GM18505 (cell line): ENCODE measurements around the gene ALOX15.
"Not testable (repeated sequence)": the region's sequence is repeated elsewhere in the genome, so short reads cannot be mapped to it uniquely, and the experiment has no call there.

Experiments used
- ATAC-seq: cut with Tn5 transposase; IDR thresholded peaks from one replicate; pipeline ENCODE4 v1.9.1; 2021; ENCODE audit not compliant: unreplicated experiment
- POLR2A ChIP-seq: IDR thresholded peaks from 4 replicates; pipeline ENCODE4 v1.6.1; 2011; ENCODE audit warnings: borderline replicate concordance; ENCODE audit not compliant: insufficient read depth, insufficient read length; ENCODE audit errors: extremely low read depth

Gene ALOX15, protein sequence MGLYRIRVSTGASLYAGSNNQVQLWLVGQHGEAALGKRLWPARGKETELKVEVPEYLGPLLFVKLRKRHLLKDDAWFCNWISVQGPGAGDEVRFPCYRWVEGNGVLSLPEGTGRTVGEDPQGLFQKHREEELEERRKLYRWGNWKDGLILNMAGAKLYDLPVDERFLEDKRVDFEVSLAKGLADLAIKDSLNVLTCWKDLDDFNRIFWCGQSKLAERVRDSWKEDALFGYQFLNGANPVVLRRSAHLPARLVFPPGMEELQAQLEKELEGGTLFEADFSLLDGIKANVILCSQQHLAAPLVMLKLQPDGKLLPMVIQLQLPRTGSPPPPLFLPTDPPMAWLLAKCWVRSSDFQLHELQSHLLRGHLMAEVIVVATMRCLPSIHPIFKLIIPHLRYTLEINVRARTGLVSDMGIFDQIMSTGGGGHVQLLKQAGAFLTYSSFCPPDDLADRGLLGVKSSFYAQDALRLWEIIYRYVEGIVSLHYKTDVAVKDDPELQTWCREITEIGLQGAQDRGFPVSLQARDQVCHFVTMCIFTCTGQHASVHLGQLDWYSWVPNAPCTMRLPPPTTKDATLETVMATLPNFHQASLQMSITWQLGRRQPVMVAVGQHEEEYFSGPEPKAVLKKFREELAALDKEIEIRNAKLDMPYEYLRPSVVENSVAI

DNA sequence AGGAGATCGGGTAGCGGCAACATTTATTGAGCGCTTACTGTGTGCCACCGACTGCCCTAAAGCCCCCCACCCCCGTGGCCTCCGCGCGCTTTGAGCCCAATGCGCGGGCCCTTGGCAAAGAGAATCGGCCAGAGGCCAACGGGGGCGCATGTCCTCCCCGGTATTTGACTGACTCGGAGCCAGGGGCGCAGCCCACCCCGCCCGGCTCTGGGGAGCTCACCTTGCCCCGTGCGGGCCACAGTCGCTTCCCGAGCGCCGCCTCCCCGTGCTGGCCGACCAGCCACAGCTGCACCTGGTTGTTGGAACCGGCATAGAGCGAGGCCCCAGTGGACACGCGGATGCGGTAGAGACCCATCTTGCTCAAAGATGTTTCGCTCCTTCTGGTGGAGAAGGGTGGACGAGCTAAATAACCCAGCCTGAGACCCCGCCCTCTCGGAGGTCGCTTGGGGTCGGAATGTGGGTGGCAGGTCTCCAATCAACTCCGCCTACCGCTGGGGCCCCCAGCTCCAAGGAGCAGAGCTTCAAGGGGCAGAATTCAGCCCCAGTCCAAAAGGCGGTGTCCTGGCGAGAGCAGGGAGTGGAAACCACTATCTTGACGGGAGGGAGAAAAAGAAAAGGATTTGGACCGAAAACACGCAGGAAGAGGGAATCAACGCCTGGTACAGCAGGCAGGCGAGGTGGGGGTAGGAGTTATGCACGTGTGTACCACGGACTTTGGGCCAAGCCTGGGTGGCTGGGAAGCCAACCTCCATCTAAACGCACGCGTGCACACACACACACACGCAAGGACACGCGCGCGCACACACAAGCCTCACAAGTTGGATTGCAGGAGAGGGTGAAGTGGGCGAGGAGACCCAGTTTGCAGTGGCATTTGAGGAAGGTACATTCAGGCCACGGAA is at the start of gene ALOX15:
Gene ALOX15 (minus strand): TSS at position 382 of the 899 bp plus-strand sequence. CDS start 27 bp downstream, at position 355.
- ATAC-seq, result no peak
- no peak for TF ChIP-seq POLR2A

DNA sequence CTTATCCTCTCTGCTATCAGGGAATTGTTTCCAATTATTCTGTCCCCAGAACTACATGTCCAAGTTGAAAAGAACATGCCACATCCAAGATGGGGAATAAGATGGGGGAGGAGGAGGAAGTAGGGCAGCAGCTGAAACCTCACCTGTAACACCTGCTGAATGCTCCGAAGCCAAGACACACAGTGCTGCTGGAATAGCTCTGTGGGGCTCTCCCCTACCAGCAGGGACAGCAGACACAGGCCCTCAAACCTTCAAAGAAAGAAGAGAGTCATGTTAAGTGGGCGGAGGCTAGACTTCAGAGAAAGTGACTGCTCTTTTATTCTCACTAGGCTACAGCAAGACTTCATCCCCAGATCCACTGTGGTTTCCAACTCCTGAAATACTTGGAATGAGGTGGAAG is 49.3 kb upstream of the ALOX15 start:
- ATAC-seq, result no peak
- no peak for TF ChIP-seq POLR2A

DNA sequence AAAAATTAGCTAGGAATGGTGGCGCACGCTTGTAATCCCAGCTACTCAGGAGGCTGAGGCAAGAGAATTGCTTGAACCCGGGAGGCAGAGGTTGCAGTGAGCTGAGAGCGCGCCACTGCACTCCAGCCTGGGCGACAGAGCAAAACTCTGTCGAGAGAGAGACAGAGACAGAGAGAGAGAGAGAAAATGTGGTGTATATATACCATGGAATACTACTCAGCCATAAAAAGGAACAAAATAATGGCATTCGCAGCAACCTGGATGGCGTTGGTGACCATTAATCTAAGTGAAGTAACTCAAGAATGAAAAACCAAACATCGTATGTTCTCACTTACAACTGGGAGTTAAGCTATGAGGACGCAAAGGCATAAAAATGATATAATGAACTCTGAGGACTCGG is 48.4 kb upstream of the ALOX15 start:
- ATAC-seq, result not testable (repeated sequence)

DNA sequence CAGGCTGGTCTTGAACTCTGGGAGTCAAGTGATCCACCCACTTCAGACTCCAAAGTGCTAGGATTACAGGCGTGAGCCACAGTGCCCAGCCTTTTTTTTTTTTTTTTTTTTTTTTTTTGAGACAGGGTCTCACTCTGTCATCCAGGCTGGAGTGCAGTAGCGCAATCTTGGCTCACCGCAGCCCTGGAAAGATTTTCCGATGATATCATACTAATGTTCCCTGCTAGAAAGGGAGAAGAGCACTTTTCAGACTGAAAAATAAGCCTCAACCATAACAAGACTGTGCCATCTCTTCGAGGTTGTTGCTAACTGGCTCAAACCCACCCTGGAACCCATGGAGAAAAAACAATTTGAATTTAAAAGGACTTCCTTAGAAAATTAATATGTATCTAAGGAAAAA is 42.3 kb upstream of the ALOX15 start:
- ATAC-seq, result not testable (repeated sequence)

DNA sequence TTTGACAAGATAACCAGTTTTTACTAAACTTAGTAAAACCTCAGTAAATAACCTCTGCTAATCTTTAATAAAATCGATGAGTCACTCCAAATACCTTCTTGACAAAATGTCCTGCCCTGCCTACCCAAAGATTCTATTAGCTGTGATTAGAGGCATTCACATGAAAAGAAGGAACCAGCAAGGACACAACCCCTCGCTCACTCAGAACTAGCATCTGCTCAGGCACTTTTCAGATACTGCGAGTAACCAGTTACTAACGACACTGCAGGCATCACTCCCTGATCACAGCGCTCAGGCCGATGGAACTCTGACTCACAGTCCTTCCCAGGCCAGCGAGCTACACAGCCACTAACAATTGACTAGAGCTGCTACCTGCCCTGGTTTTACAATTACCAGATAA is 38.2 kb upstream of the ALOX15 start:
- TF ChIP-seq POLR2A, result no peak
- no peak for ATAC-seq

DNA sequence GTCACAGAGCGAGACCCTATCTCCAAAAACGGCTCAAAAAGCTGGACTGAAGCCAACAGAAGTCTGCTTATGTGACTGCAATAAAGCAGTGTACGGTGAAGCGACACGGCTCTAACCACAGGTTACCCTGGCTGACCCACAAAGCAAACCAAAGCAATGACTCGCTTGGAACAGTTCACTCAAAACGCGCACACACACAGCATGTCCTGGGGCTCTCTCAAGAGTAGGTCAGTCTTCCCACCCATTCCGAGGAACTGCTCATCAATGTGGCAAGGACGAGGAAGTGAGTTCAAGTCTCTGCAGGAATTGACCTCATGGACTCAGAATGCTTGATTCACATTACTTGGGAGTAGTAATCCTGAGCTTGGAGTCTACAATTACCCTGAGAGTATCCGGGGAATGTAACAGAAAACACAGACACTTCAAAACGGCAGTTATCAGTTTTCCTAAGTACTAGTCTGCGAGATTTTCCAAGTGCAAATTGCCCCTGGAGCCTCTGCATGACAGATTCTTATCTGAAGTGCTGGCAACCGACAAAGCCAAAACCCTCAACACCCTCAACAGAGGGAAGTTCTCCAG is 37.1 kb upstream of the ALOX15 start:
- no peak for ATAC-seq
- TF ChIP-seq POLR2A, result no peak

DNA sequence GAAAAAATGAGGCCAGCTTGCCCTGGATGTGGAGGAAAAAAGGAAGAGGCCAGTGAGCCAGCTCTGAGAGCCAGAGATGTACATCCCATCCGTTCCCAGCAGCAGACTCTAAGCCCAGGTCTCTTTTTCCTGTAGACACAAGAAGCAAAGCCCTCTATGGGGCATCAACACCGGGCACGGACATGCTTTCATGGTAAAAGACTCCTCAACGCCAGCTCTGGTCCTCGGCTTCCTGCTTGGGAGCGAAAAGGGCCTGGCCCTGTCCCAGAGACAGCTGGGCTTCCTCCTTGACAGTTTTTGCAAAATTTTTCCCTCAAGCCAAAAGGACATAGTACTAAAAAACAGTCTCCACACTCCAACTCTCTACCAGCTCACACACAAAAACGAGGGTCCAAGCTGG is 35.3 kb upstream of the ALOX15 start:
- ATAC-seq, result no peak
- no peak for TF ChIP-seq POLR2A

DNA sequence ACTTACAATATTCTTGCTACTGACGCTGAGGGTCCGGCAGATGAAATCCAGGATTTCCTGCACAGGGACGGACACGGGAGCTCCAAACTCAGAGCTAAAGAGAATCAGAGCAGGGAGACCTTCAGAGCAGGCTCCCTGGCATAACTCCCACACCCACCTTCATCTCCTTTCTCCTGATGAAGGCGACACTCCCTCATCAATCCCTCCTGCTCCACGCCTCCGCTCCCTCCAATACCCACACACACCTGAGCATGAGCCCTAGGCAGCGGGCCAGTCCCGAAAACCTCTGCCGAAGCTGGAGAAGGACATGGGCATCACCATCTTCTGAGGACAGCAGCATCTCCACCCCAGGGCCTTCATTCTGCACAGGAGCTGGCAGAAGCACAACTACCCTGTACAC is 34.3 kb upstream of the ALOX15 start:
- no peak for TF ChIP-seq POLR2A
- ATAC-seq, result no peak

DNA sequence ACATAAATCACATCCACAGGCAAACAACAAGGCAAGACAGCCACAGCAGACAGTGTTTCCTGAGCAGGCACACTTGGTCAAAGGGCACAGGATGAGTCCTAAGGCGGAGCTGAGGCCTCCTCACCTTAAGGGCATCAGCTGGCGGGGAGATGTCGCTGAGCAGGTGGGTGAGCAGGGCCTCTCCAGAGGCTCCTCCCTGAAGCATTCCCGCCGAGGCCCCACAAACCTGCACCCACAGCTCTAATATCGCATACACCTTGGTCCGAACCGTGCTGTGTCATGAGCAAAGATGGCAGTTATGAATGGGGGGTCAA is 33.2 kb upstream of the ALOX15 start:
- TF ChIP-seq POLR2A, result no peak
- no peak for ATAC-seq

DNA sequence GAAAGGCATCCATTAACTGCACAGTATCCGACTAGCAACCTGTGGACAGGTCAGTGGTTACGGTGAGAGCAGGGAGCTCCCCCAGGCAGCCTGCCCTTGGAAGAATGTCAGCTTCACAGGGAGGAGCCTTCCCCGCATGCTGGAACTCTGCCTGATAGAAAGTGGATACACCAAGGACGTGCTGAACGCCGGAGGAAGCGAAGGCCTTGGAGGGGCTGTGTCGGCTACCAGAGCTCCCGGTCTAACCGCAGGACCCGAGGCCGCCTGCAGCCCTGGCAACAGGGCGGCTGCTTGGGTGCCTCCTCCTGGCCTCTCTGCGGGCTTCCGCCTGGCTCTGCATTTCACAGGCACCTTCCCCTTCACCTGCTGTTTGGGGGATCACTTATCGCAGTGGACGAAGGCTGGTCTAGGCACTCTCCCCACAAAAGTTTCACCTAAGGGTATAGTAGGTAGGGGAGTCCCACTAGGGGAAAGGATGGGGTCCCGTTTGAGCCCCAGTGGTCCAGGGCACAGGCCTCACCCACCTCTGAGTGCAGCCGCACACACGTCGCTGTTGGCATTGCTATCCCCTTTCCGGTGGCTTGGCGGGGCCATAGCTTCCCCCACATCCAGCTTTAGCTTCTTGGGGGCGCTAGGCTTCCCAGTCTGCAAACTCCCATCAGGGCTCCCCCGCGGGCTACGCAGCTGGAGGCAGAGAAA is 32.7 kb upstream of the ALOX15 start:
- no peak for ATAC-seq
- TF ChIP-seq POLR2A, result no peak

DNA sequence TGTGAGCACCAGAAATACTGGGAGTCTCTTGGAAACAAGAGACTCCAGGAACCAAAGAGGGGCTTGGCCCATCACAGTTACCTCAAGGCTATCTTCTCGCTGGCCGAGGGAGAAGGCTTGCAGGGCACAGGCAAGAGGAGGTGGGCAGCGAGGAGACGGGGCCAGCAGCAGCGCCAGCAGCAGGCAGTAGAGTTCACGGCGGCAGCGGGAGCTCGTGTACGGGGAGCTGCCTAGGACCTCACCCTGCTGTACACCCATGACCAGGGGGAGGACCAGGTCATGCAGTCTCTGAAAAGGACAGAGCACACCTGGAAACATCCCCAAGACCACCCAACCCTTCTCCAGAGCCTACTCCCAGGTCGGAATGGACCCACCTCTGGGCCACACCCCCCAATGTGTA is 31.7 kb upstream of the ALOX15 start:
- TF ChIP-seq POLR2A, result no peak
- no peak for ATAC-seq

DNA sequence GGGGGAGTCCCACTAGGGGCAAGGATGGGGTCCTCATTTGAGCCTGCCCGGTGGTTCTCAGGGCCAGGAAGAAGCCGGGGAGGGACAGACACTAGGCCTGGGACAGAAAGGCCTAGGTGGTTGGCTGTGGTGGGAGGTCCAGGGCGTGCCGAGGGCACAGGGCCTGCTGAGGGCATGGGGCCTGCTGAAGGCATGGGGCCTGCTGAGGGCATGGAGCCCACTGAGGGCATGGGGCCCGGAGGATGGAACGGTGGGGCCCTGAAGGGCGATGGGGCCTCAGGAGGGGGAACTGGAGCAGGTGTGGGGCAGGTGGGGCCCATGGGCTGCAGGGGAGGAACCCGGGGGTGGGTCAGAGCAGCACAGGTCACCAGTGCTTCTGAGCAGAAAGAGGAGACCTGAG is 31.3 kb upstream of the ALOX15 start:
- ATAC-seq, result no peak
- TF ChIP-seq POLR2A, result no peak

DNA sequence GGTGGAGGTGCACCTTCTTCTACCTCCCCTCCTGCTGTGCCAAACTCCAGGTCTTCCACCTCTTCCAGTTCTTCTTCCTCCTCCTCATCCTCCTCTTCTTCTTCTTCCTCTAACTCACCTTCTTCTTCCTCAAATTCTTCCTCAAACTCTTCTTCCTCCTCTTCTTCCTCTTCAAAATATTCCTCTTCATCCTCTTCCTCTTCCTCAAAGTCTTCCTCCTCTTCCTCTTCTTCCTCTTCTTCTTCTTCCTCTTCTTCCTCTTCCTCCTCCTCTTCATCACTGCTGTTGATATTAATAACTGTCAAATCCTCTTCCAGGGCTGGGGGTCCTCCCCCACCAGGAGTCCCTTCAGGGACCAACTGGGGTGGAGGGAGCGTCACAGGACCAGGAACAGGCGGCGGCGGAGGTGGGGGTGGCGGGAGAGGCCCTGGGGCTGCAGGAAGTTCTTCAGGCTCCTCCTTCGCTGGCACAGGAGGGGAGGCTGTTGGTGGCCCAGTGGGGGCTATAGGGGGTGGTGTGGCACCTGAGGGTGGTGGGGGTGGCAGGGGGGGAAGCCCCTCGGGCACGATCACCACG is 30.7 kb upstream of the ALOX15 start:
- TF ChIP-seq POLR2A, result no peak
- ATAC-seq, result no peak
